Measurements from ENCODE around the gene CT45A5.
"Not testable (repeated sequence)": the region's sequence is repeated elsewhere in the genome, so short reads cannot be mapped to it uniquely, and the experiment has no call there.

Gene CT45A5, protein sequence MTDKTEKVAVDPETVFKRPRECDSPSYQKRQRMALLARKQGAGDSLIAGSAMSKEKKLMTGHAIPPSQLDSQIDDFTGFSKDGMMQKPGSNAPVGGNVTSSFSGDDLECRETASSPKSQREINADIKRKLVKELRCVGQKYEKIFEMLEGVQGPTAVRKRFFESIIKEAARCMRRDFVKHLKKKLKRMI

DNA sequence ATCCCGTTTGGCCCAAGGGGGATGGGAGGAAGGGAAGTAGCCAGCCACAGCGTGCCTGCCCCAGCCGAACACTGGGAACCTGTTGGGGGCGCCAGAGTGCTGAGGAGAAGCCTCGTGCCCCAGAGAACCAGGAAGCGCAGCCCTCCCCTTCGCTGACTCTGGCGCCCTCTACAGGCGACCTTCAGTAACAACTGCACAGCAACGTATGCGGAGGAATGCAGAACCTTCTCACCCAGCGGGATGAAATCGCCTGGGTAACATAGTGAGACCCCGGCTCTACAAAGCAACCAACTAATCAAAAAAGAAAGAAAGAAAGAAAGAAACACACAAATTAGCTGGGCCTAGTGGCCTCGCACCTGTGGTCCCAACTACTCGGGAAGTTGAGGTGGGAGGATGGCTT lies at the start of gene CT45A5:
Gene CT45A5 (minus strand): TSS at position 101 of the 400 bp plus-strand sequence. CDS start 3,774 bp downstream, outside the sequence.
- not testable (repeated sequence) for H3K27ac ChIP-seq, H3K4me3 ChIP-seq

DNA sequence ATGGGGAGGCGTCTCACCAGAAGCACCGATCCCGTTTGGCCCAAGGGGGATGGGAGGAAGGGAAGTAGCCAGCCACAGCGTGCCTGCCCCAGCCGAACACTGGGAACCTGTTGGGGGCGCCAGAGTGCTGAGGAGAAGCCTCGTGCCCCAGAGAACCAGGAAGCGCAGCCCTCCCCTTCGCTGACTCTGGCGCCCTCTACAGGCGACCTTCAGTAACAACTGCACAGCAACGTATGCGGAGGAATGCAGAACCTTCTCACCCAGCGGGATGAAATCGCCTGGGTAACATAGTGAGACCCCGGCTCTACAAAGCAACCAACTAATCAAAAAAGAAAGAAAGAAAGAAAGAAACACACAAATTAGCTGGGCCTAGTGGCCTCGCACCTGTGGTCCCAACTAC lies 34.6 kb upstream of the CT45A5 start, which contains the start of gene CT45A2:
Gene CT45A2 (minus strand): TSS at position 101 of the 400 bp plus-strand sequence. CDS start 3,747 bp downstream, outside the sequence.
- not testable (repeated sequence) for H3K27ac ChIP-seq, H3K4me3 ChIP-seq

DNA sequence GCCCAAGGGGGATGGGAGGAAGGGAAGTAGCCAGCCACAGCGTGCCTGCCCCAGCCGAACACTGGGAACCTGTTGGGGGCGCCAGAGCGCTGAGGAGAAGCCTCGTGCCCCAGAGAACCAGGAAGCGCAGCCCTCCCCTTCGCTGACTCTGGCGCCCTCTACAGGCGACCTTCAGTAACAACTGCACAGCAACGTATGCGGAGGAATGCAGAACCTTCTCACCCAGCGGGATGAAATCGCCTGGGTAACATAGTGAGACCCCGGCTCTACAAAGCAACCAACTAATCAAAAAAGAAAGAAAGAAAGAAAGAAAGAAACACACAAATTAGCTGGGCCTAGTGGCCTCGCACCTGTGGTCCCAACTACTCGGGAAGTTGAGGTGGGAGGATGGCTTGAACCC lies 17.4 kb upstream of the CT45A5 start, which contains the start of gene CT45A6:
Gene CT45A6 (minus strand): TSS at position 101 of the 400 bp plus-strand sequence. CDS start 3,794 bp downstream, outside the sequence.
- H3K4me3 ChIP-seq, H3K27ac ChIP-seq: not testable (repeated sequence)

DNA sequence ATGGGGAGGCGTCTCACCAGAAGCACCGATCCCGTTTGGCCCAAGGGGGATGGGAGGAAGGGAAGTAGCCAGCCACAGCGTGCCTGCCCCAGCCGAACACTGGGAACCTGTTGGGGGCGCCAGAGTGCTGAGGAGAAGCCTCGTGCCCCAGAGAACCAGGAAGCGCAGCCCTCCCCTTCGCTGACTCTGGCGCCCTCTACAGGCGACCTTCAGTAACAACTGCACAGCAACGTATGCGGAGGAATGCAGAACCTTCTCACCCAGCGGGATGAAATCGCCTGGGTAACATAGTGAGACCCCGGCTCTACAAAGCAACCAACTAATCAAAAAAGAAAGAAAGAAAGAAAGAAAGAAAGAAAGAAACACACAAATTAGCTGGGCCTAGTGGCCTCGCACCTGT lies 17.2 kb downstream of the CT45A5 start, which contains the start of gene CT45A3:
Gene CT45A3 (minus strand): TSS at position 101 of the 400 bp plus-strand sequence. CDS start 3,747 bp downstream, outside the sequence.
- H3K4me3 ChIP-seq, H3K27ac ChIP-seq: not testable (repeated sequence)

DNA sequence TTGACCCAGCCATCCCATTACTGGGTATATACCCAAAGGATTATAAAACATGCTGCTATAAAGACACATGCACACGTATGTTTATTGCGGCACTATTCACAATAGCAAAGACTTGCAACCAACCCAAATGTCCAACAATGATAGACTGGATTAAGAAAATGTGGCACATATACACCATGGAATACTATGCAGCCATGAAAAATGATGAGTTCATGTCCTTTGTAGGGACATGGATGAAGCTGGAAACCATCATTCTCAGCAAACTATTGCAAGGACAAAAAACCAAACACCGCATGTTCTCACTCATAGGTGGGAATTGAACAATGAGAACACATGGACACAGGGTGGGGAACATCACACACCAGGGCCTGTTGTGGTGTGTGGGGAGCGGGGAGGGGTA lies 40.6 kb downstream of the CT45A5 start:
- not testable (repeated sequence) for H3K27ac ChIP-seq, H3K4me3 ChIP-seq

DNA sequence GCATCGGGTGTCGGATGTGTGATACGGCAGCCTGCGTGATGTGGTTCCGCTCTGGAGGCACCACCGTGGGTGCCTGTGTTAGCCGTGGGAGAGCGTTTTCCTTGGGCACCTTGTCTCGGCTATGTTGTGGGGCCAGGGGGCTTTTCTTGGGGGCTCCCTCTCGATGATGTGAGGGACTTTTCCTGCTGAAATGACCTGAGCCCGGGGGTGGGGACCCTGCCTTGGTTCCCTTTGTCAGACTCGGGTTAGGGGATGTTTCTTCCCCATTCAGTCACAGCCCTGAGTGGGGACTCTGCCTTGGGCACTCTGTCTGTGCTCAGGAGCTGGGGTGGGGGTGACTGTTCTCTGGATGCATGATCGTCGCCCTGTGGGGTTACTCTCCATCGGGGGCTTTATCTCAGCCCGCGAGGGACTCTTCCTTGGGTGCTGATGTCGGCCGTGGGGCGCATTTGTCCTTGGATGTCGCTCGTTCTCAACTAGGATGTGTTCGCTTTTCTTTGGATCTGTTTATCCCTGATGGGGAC lies 44.0 kb downstream of the CT45A5 start:
- no peak overlapping the region for H3K4me3 ChIP-seq

DNA sequence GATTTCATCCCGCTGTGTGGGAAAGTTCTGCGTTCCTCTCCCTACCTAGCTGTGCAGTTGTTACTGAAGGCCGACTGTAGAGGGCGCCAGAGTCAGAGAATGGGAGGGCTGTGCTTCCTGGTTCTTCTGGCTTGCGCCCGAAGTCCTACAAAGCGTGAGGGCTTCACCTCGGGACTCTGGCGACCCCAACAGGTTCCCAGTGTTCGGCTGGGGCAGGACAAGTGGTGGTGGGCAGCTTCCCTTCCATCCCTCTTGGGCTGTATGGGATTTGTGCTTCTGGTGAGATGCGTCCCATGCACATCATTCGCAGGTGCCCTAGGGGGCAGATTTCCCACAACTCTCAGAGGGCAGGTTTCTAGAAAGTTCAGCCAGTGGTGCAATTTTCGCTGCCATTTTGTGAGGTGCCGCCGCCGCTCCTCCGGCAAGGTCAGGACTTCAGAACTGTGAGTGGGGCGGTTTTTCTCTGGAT lies 44.6 kb downstream of the CT45A5 start:
- H3K4me3 ChIP-seq = no peak overlapping the region

More for the DNA sequence above, 44.0 kb downstream of the CT45A5 start:
- H3K27ac ChIP-seq = no peak overlapping the region

DNA sequence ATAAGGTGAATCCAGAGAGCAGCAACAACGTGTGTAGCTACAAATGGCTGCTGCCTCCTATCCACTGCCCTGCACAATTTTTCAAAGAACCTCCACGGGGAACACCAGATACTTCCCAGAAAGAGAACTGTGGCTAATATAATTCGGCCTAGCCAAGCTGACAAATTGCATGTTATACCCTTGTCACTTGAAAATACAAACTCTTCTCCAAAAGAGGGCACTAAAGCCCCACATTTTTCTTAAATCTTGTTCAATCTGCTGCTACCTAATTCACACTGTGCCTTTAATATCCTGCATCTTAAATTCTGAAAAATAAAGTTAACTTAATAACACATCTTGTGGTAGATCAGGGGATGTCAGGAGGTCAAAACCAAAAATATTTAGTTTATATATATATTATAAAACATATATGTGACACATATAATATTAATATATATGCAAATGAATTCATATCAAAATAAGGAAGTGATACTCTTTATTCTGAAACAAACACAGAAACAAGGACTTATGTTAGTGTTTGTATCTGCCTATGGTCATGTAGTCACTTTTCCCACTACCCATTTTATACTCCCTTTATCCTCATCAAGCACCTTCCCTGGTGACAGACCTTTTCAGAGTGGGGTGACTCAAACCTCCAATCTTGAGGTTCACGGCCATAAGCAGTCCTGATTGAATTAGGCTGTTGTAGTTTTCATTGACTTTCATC lies 47.8 kb downstream of the CT45A5 start:
- no peak overlapping the region for H3K27ac ChIP-seq

More for the DNA sequence above, 44.6 kb downstream of the CT45A5 start:
- H3K27ac ChIP-seq = no peak overlapping the region

DNA sequence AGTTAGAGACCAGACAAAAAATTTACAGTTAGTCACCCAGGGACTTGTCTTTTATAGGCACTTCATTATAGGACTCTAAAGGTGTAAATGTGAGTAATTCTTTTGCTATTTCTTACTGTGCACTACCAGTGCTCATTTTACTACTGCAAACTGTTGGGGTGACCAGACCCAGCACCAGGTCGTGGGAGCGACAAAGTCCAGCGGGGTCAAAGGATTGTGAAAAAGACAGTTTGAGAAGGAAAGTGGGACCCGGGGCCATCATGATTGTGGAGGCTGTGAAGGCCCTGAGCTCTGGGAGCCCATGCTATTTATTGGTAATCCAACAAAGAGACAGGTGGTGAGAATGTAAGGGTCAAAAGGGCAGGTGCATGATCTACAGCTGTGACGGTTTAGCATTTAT lies 50.6 kb downstream of the CT45A5 start:
- H3K27ac ChIP-seq, H3K4me3 ChIP-seq: not testable (repeated sequence)

More for the DNA sequence above, 47.8 kb downstream of the CT45A5 start:
- no peak overlapping the region for H3K4me3 ChIP-seq

Data from skin epidermis (tissue), 12 donors.